Measurements from ENCODE around the gene CIRBP. TPM values are rescaled to one million over a fixed set of nuclear protein-coding genes. Genes with fewer than 3 reads are reported as not detected.
A peak's percentile ranks its signal among the peaks of the same experiment; 100 is the strongest.

CIRBP gene
- total and polyA plus RNA-seq, 2 of the 13 experiments (the other 11 are each of a cell fraction or from before 2014, with no cell fraction given) = 133 to 140 TPM

DNA sequence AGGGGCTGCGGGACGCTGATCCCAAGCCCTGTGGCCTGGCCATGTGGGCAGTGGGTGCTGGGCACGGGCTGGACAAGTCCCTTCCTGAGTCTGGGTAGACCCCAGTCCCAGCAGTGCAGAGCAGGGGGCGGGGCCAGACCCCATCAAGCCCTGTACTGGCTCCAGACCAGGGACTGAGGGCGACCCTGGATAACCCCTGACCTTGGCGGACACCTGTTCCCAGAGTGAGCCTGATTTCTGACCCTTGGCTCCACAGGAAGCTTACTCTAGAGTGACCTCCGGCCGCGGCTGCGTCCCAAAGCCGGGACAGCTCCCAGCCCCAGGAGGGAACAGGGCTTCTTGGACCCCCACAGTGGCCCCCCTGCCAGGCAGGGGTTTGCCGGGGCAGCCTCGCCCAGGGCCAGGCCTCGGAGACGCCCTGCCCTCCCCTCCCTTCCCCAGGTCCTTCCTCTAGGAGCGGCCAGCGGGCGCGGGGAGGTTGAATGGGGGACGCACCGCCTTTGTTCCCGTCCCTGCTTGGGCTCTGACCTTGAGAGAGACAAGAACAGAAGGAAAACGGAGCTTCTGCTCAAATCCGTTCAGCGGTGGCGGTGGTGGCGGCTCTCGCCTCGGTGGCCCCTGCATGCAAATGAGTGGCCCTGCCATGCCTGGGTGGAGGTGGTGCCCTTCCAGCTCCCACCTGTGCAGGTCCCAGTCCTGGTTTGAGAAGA is 14.2 kb downstream of the CIRBP start (continued):
- TF ChIP-seq MLX (CRISPR knock-in tag; IDR thresholded peaks at IDR 0.05) (0 out of 2 replicates have a peak, but pooled peaks have one; percentile 12), ZFX (CRISPR knock-in tag; IDR thresholded peaks at IDR 0.05; ENCODE audit: low read depth) (peak; percentile 40; the same call in 1 of the 2 replicates), ZNF275 (CRISPR knock-in tag; IDR thresholded peaks at IDR 0.05; ENCODE audit: borderline replicate concordance) (no peak), ZNF609 (CRISPR knock-in tag; IDR thresholded peaks at IDR 0.05; ENCODE audit: borderline replicate concordance) (peak; percentile 56; the same call in 1 of the 2 replicates), RAD51 (IDR thresholded peaks at IDR 0.05; ENCODE audit: borderline replicate concordance) (no peak), ZMAT3 (CRISPR knock-in tag; conservative IDR thresholded peaks at IDR 0.05) (no peak), SIX4 (CRISPR knock-in tag; IDR thresholded peaks at IDR 0.05) (no peak), ZBTB43 (CRISPR knock-in tag; conservative IDR thresholded peaks at IDR 0.05) (0 out of 2 replicates have a peak, but pooled peaks have one; percentile 23), ZNF276 (CRISPR knock-in tag; IDR thresholded peaks at IDR 0.05; ENCODE audit: low read depth) (no peak), POGZ (CRISPR knock-in tag; IDR thresholded peaks at IDR 0.05) (no peak), ZNF709 (CRISPR knock-in tag; IDR thresholded peaks at IDR 0.05) (no peak), ZNF512 (CRISPR knock-in tag; IDR thresholded peaks at IDR 0.05) (peak; percentile 24; the same call in 1 of the 2 replicates)
- TF ChIP-seq, protein P1, sequence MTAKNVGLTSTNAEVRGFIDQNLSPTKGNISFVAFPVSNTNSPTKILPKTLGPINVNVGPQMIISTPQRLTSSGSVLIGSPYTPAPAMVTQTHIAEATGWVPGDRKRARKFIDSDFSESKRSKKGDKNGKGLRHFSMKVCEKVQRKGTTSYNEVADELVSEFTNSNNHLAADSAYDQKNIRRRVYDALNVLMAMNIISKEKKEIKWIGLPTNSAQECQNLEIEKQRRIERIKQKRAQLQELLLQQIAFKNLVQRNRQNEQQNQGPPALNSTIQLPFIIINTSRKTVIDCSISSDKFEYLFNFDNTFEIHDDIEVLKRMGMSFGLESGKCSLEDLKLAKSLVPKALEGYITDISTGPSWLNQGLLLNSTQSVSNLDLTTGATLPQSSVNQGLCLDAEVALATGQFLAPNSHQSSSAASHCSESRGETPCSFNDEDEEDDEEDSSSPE (CRISPR knock-in tag; IDR thresholded peaks at IDR 0.05) = no peak
- TF ChIP-seq, protein P2, sequence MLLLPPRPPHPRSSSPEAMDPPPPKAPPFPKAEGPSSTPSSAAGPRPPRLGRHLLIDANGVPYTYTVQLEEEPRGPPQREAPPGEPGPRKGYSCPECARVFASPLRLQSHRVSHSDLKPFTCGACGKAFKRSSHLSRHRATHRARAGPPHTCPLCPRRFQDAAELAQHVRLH (CRISPR knock-in tag; IDR thresholded peaks at IDR 0.05; ENCODE audit: borderline replicate concordance, low read depth) = peak; percentile 40; the same call in 1 of the 2 replicates

Data from HepG2 (cell line).